Measurements from ENCODE around the gene LRMDA.

The LRMDA gene

GRCh38 chr10:75634947-75635346 lies 203.5 kb downstream of the LRMDA start:
- no peak for DNase-seq (ENCODE audit: low read depth)
- TF ChIP-seq CTCF (IDR thresholded peaks at IDR 0.05; ENCODE audit: low read depth, low read length, missing control alignments), result no peak
- no peak overlapping the region for H3K4me3 ChIP-seq (ENCODE audit: low read depth, low read length)

GRCh38 chr10:75638752-75639151 lies 207.3 kb downstream of the LRMDA start:
- no peak for TF ChIP-seq CTCF (IDR thresholded peaks at IDR 0.05; ENCODE audit: low read depth, low read length, missing control alignments)
- DNase-seq (ENCODE audit: low read depth), result no peak
- no peak overlapping the region for H3K4me3 ChIP-seq (ENCODE audit: low read depth, low read length)

GRCh38 chr10:75639736-75640135 lies 208.3 kb downstream of the LRMDA start:
- no peak overlapping the region for H3K4me3 ChIP-seq (ENCODE audit: low read depth, low read length)
- DNase-seq (ENCODE audit: low read depth), result no peak
- TF ChIP-seq CTCF (IDR thresholded peaks at IDR 0.05; ENCODE audit: low read depth, low read length, missing control alignments), result no peak

GRCh38 chr10:75640381-75640780 lies 209.0 kb downstream of the LRMDA start:
- no peak for DNase-seq (ENCODE audit: low read depth)
- H3K4me3 ChIP-seq (ENCODE audit: low read depth, low read length), result no peak overlapping the region
- no peak for TF ChIP-seq CTCF (IDR thresholded peaks at IDR 0.05; ENCODE audit: low read depth, low read length, missing control alignments)

GRCh38 chr10:75640803-75641202 lies 209.4 kb downstream of the LRMDA start:
- TF ChIP-seq CTCF (IDR thresholded peaks at IDR 0.05; ENCODE audit: low read depth, low read length, missing control alignments), result no peak
- DNase-seq (ENCODE audit: low read depth), result no peak
- H3K4me3 ChIP-seq (ENCODE audit: low read depth, low read length), result no peak overlapping the region

- TF ChIP-seq CTCF (IDR thresholded peaks at IDR 0.05; ENCODE audit: low read depth, low read length, missing control alignments), result no peak
- DNase-seq (ENCODE audit: low read depth), result no peak
Measured at GRCh38 chr10:75643405-75643804, 212.0 kb downstream of the LRMDA start.

GRCh38 chr10:75643944-75644692 lies 212.7 kb downstream of the LRMDA start:
- no peak for DNase-seq (ENCODE audit: low read depth)
- no peak for TF ChIP-seq CTCF (IDR thresholded peaks at IDR 0.05; ENCODE audit: low read depth, low read length, missing control alignments)
- no peak overlapping the region for H3K4me3 ChIP-seq (ENCODE audit: low read depth, low read length)

More at GRCh38 chr10:75643405-75643804, 212.0 kb downstream of the LRMDA start:
- no peak overlapping the region for H3K4me3 ChIP-seq (ENCODE audit: low read depth, low read length)
